IMR-90 (cell line): ENCODE measurements around the gene ARMH4. TPM values are rescaled to one million over a fixed set of nuclear protein-coding genes. Genes with fewer than 3 reads are reported as not detected.

Experiments
- ATAC-seq: fragments of 200-7000 bp; cut with Tn5 transposase; 2 replicates; pipeline ENCODE4 v1.9.1; 2020; ENCODE audit warnings: low read depth, mild to moderate bottlenecking, moderate library complexity
- BruUV-seq: library from RNA; stranded (reverse); fragments of 400-500 nt; replicated peaks from 2 replicates; lab custom pipeline; 2021; lab: Mats Ljungman, UMichigan
- CTCF ChIA-PET: fragments of 300-600 bp; formaldehyde crosslinking; extraction: SDS; loops from one replicate; lab custom pipeline; 2021; ENCODE audit warnings: antibody characterized with exemption; lab: Yijun Ruan, JAX
- POLR2A ChIA-PET: fragments of 300-600 bp; sonication (Branson Sonifier 250); formaldehyde crosslinking; loops from one replicate; lab custom pipeline; 2022; ENCODE audit warnings: antibody characterized with exemption; ENCODE audit not compliant: unreplicated experiment; lab: Charles Lee
- DNase-seq: peaks from one replicate; pipeline ENCODE4 v3.0.0; 2013
- H2AFZ ChIP-seq: replicated peaks from 2 replicates; pipeline ENCODE3; 2013; ENCODE audit warnings: low read length, mild to moderate bottlenecking; ENCODE audit not compliant: poor library complexity
- H2AK5ac ChIP-seq: 2 replicates; pipeline ENCODE4 v1.6.1; 2013; ENCODE audit warnings: low read depth, low read length, inconsistent platforms
- H2AK9ac ChIP-seq: replicated peaks from 2 replicates; pipeline ENCODE3; 2013; ENCODE audit warnings: mild to moderate bottlenecking, low read depth, low read length, moderate library complexity; ENCODE audit not compliant: poor library complexity
- H2BK120ac ChIP-seq: 2 replicates; pipeline ENCODE4 v1.6.1; 2013; ENCODE audit warnings: low read depth, low read length, inconsistent platforms
- H2BK15ac ChIP-seq: 3 replicates; pipeline ENCODE4 v1.6.1; 2013; ENCODE audit warnings: low read depth, low read length, inconsistent platforms
- H2BK20ac ChIP-seq: 2 replicates; pipeline ENCODE4 v1.6.1; 2013; ENCODE audit warnings: low read depth, mild to moderate bottlenecking, inconsistent platforms, low read length, moderate library complexity
- H2BK5ac ChIP-seq: 2 replicates; pipeline ENCODE4 v1.6.1; 2013; ENCODE audit warnings: mild to moderate bottlenecking, low read depth, low read length, inconsistent platforms; ENCODE audit not compliant: poor library complexity, severe bottlenecking
- H3K14ac ChIP-seq: replicated peaks from 2 replicates; pipeline ENCODE4 v1.6.1; 2013; ENCODE audit warnings: low read depth, low read length, inconsistent platforms
- H3K18ac ChIP-seq: 2 replicates; pipeline ENCODE4 v1.6.1; 2013; ENCODE audit warnings: low read depth, low read length, control low read depth
- H3K23ac ChIP-seq: 2 replicates; pipeline ENCODE4 v1.6.1; 2013; ENCODE audit warnings: low read depth, low read length, inconsistent platforms
- H3K27ac ChIP-seq: 2 replicates; pipeline ENCODE4 v1.5.1; 2013; ENCODE audit warnings: mild to moderate bottlenecking, control low read depth, low read length; ENCODE audit not compliant: insufficient read depth
- H3K27me3 ChIP-seq: 2 replicates; pipeline ENCODE4 v1.6.1; 2013; ENCODE audit warnings: low read length; ENCODE audit not compliant: control insufficient read depth, insufficient read depth
- H3K36me3 ChIP-seq: 2 replicates; pipeline ENCODE4 v1.6.1; 2013; ENCODE audit warnings: low read length, mixed read lengths; ENCODE audit not compliant: control insufficient read depth, insufficient read depth
- H3K4ac ChIP-seq: 2 replicates; pipeline ENCODE4 v1.6.1; 2013; ENCODE audit warnings: low read depth, low read length, inconsistent platforms
- H3K4me1 ChIP-seq: 2 replicates; pipeline ENCODE4 v1.6.1; 2013; ENCODE audit warnings: low read length, mixed read lengths; ENCODE audit not compliant: control insufficient read depth, insufficient read depth
- H3K4me2 ChIP-seq: 2 replicates; pipeline ENCODE4 v1.6.1; 2013; ENCODE audit warnings: low read depth, mild to moderate bottlenecking, control low read depth, low read length, moderate library complexity
- H3K4me3 ChIP-seq: 2 replicates; pipeline ENCODE4 v1.5.1; 2013; ENCODE audit warnings: low read depth, mild to moderate bottlenecking, control low read depth, low read length, moderate library complexity; ENCODE audit not compliant: insufficient read depth
- H3K56ac ChIP-seq: 2 replicates; pipeline ENCODE4 v1.6.1; 2013; ENCODE audit warnings: low read length, inconsistent platforms; ENCODE audit not compliant: insufficient read depth; ENCODE audit errors: extremely low read depth
- H3K79me1 ChIP-seq, 2 experiments: 2 replicates each; pipeline ENCODE4 v1.6.1; 2013; ENCODE audit warnings: low read length in 2 of 2, inconsistent platforms in 1 of 2, low read depth in 1 of 2
- H3K9ac ChIP-seq: 2 replicates; pipeline ENCODE4 v1.6.1; 2013; ENCODE audit warnings: low read depth, low read length, control low read depth
- H3K9me1 ChIP-seq: 2 replicates; pipeline ENCODE4 v1.6.1; 2013; ENCODE audit warnings: low read length, inconsistent platforms; ENCODE audit not compliant: insufficient read depth
- H3K9me3 ChIP-seq: 2 replicates; pipeline ENCODE4 v1.6.1; 2013; ENCODE audit warnings: low read length; ENCODE audit not compliant: control insufficient read depth, insufficient read depth
- H4K20me1 ChIP-seq: 2 replicates; pipeline ENCODE4 v1.6.1; 2013; ENCODE audit warnings: low read length, inconsistent platforms; ENCODE audit not compliant: insufficient read depth
- H4K5ac ChIP-seq: 2 replicates; pipeline ENCODE4 v1.6.1; 2013; ENCODE audit warnings: mild to moderate bottlenecking, low read depth, low read length, control low read depth
- H4K8ac ChIP-seq, 2 experiments: 2 replicates each; pipeline ENCODE4 v1.6.1; 2013; ENCODE audit warnings: low read depth in 2 of 2, low read length in 2 of 2, control low read depth in 1 of 2, inconsistent platforms in 1 of 2
- H4K91ac ChIP-seq: 2 replicates; pipeline ENCODE4 v1.6.1; 2013; ENCODE audit warnings: low read depth, low read length, inconsistent platforms; ENCODE audit not compliant: insufficient read depth
- BHLHE40 ChIP-seq: fragments of 150-350 bp; IDR thresholded peaks from 2 replicates; pipeline ENCODE4 v1.6.1; 2016; ENCODE audit warnings: mild to moderate bottlenecking, low read depth, low read length
- CEBPB ChIP-seq: IDR thresholded peaks from 2 replicates; pipeline ENCODE4 v1.6.1; 2012; ENCODE audit warnings: low read depth, low read length, improper control_type of control experiment
- CHD1 ChIP-seq: IDR thresholded peaks from 2 replicates; pipeline ENCODE4 v1.6.1; 2012; ENCODE audit warnings: low read depth, low read length, improper control_type of control experiment
- FOS ChIP-seq: fragments of 150-350 bp; IDR thresholded peaks from 2 replicates; pipeline ENCODE4 v1.6.1; 2016; ENCODE audit warnings: low read depth, low read length
- MAFK ChIP-seq: IDR thresholded peaks from 2 replicates; pipeline ENCODE4 v1.6.1; 2012; ENCODE audit warnings: low read depth, low read length, improper control_type of control experiment
- MXI1 ChIP-seq: IDR thresholded peaks from 2 replicates; pipeline ENCODE4 v1.6.1; 2012; ENCODE audit warnings: low read depth, mild to moderate bottlenecking, low read length, moderate library complexity, borderline replicate concordance
- NFE2L2 ChIP-seq: fragments of 150-350 bp; IDR thresholded peaks from 2 replicates; pipeline ENCODE4 v1.6.1; 2016; ENCODE audit warnings: low read depth, mild to moderate bottlenecking, low read length
- RFX5 ChIP-seq: IDR thresholded peaks from 2 replicates; pipeline ENCODE4 v1.8.0; 2012; ENCODE audit warnings: low read depth, mild to moderate bottlenecking, low read length, moderate library complexity
- USF2 ChIP-seq: fragments of 150-350 bp; IDR thresholded peaks from 2 replicates; pipeline ENCODE4 v1.6.1; 2017; ENCODE audit warnings: mild to moderate bottlenecking, antibody characterized with exemption, low read length, low read depth
- WGBS, 2 experiments: methylation state at CpG; one replicate each; pipeline versions ENCODE4 v1.1.5 to v1.1.7; 2013; ENCODE audit warnings: missing lambda C conversion rate in 2 of 2; ENCODE audit not compliant: insufficient read length in 1 of 2; ENCODE audit errors: extremely low coverage in 2 of 2; 5-methylcytosine and 5-hydroxymethylcytosine counted together
- dilution Hi-C: fragments of 300-500 bp; cut with HindIII; formaldehyde crosslinking; loops from one replicate; pipeline ENCODE4 v1.14.3; 2018; ENCODE audit warnings: low sequenced_read_pairs; ENCODE audit not compliant: unreplicated experiment
- in situ Hi-C: fragments of 300-500 bp; cut with MboI; formaldehyde crosslinking; loops from 3 replicates; pipeline ENCODE4 v1.14.3; 2019; ENCODE audit warnings: low sequenced_read_pairs, inconsistent platforms, mixed read lengths
- intact Hi-C: fragments of 100-400 bp; cut with micrococcal nuclease; formaldehyde crosslinking; loops from 2 replicates; pipeline ENCODE4 v1.10.0; 2022
- polyA plus RNA-seq, 3 experiments: library from polyadenylated mRNA; depleted of rRNA; stranded (reverse); fragments of >200 nt; gene quantifications; 2 replicates each; pipeline ENCODE4 v1.2.3, GENCODE V29; 2012; ENCODE audit warnings: low replicate concordance in 1 of 3
- total RNA-seq: library from RNA; depleted of rRNA; stranded (reverse); fragments of >200 nt; gene quantifications from 2 replicates; pipeline ENCODE4 v1.2.3, GENCODE V29; 2012

The ARMH4 gene
- total and polyA plus RNA-seq, 2 of the 4 experiments (the other 2 are of a cell fraction) = 4.6 to 5.6 TPM

GRCh38 chr14:58082491-58083098 lies 69.4 kb downstream of the ARMH4 start:
- no CpG with 5 or more reads among the region's 1 CpG for WGBS, 2 experiments
- Histone ChIP-seq H2AK9ac (peak overlapping the region; percentile 35), H3K36me3 (no peaks in the 10 kb centered on the region), H3K4ac (peak overlapping the region; percentile 90), H4K5ac (peak overlapping the region; percentile 80; the same call in 1 of the 2 replicates), H3K27me3 (peaks cover 5% of the 10 kb centered on the region; the same call in 1 of the 2 replicates), H3K9me3 (no peaks in the 10 kb centered on the region), H3K79me1 (no peaks in the 10 kb centered on the region), H3K14ac (peak overlapping the region; percentile 86), H3K4me1 (peaks cover 13% of the 10 kb centered on the region), H4K91ac (peak overlapping the region; percentile 91), H3K18ac (peak overlapping the region; percentile 82), H2BK120ac (peak overlapping the region; percentile 98), H2BK5ac (peak overlapping the region; percentile 80), H3K56ac (peak overlapping the region; percentile 83; the same call in 1 of the 2 replicates), H3K27ac (peak overlapping the region; percentile 60), H2BK20ac (peak overlapping the region; percentile 97), H3K23ac (peak overlapping the region; percentile 94), H2BK15ac (peak overlapping the region; percentile 84; the same call in 2 of the 3 replicates), H3K4me2 (peak overlapping the region; percentile 47), H3K9ac (no peak overlapping the region), H2AFZ (peak overlapping the region; percentile 86), H4K20me1 (no peaks in the 10 kb centered on the region), H2AK5ac (peak overlapping the region; percentile 68; the same call in 1 of the 2 replicates), H3K9me1 (peaks cover 16% of the 10 kb centered on the region), H3K4me3 (no peak overlapping the region), H4K8ac (peak overlapping the region; percentile 23 to 94; a peak in 3 of 4 replicates)
- in situ Hi-C loops (no loop called here), dilution Hi-C loops (no loop called here), intact Hi-C loops (no loop called here)
- DNase-seq = peak; percentile 89
- TF ChIP-seq FOS = peak; percentile 97
- TF ChIP-seq RFX5 = no peak
- TF ChIP-seq CEBPB = peak; percentile 65; the same call in 1 of the 2 replicates
- peak; percentile 62 for TF ChIP-seq MAFK
- TF ChIP-seq CHD1 = no peak
- no peak; the same call in 1 of the 2 replicates for TF ChIP-seq BHLHE40
- TF ChIP-seq MXI1 = no peak
- peak; percentile 78 for TF ChIP-seq NFE2L2
- peak; percentile 53; the same call in 1 of the 2 replicates for TF ChIP-seq USF2
- POLR2A ChIA-PET = no interaction called here
- ATAC-seq = peak; percentile 75
- no TSS peak for BruUV-seq
- CTCF ChIA-PET = interaction anchor here (1.4 kb wide), 1 partner anchor 11 kb away, joined by 3 read pairs; no protein-coding TSS in a partner anchor
